Measurements from ENCODE around the gene BCDIN3D.
"Not testable (repeated sequence)": the region's sequence is repeated elsewhere in the genome, so short reads cannot be mapped to it uniquely, and the experiment has no call there.

BCDIN3D gene

GRCh38 chr12:49870501-49871262 is 27.8 kb upstream of the BCDIN3D start:
- Mint-ChIP-seq H3K27me3 (ENCODE audit: low read depth) (peaks cover 4% of the 10 kb centered on the region), H3K36me3 (ENCODE audit: low read depth) (no peaks in the 10 kb centered on the region), H3K4me1 (ENCODE audit: low read depth) (peaks cover 2% of the 10 kb centered on the region), H3K9me3 (no peaks in the 10 kb centered on the region), H3K27ac (no peak overlapping the region), H3K4me3 (no peak overlapping the region)

GRCh38 chr12:49869816-49870500 is 27.1 kb upstream of the BCDIN3D start:
- H3K27ac Mint-ChIP-seq, result no peak overlapping the region
- H3K9me3 Mint-ChIP-seq, result no peaks in the 10 kb centered on the region
- no peaks in the 10 kb centered on the region for H3K36me3 Mint-ChIP-seq (ENCODE audit: low read depth)
- peaks cover 2% of the 10 kb centered on the region for H3K4me1 Mint-ChIP-seq (ENCODE audit: low read depth)
- no peak overlapping the region for H3K4me3 Mint-ChIP-seq
- peaks cover 5% of the 10 kb centered on the region for H3K27me3 Mint-ChIP-seq (ENCODE audit: low read depth)

GRCh38 chr12:49868952-49869815 is 26.3 kb upstream of the BCDIN3D start:
- Mint-ChIP-seq H3K4me1 (ENCODE audit: low read depth) (peaks cover 2% of the 10 kb centered on the region), H3K27me3 (ENCODE audit: low read depth) (peaks cover 12% of the 10 kb centered on the region), H3K36me3 (ENCODE audit: low read depth) (no peaks in the 10 kb centered on the region), H3K4me3 (no peak overlapping the region), H3K27ac (no peak overlapping the region), H3K9me3 (no peaks in the 10 kb centered on the region)

GRCh38 chr12:49868449-49868848 is 25.5 kb upstream of the BCDIN3D start:
- H3K27me3 Mint-ChIP-seq (ENCODE audit: low read depth), result peaks cover 12% of the 10 kb centered on the region
- H3K36me3 Mint-ChIP-seq (ENCODE audit: low read depth), result no peaks in the 10 kb centered on the region
- peaks cover 2% of the 10 kb centered on the region for H3K4me1 Mint-ChIP-seq (ENCODE audit: low read depth)
- no peaks in the 10 kb centered on the region for H3K9me3 Mint-ChIP-seq
- H3K4me3 Mint-ChIP-seq, result no peak overlapping the region
- H3K27ac Mint-ChIP-seq, result no peak overlapping the region

- H3K27ac Mint-ChIP-seq, result no peak overlapping the region
- no peaks in the 10 kb centered on the region for H3K9me3 Mint-ChIP-seq
- H3K4me3 Mint-ChIP-seq, result no peak overlapping the region
- H3K27me3 Mint-ChIP-seq (ENCODE audit: low read depth), result peaks cover 12% of the 10 kb centered on the region
- H3K36me3 Mint-ChIP-seq (ENCODE audit: low read depth), result no peaks in the 10 kb centered on the region
- H3K4me1 Mint-ChIP-seq (ENCODE audit: low read depth), result peaks cover 2% of the 10 kb centered on the region
These were observed 24.9 kb upstream of the BCDIN3D start for GRCh38 chr12:49867570-49868341.

GRCh38 chr12:49866859-49867569 is 24.1 kb upstream of the BCDIN3D start:
- H3K27ac Mint-ChIP-seq, result no peak overlapping the region
- no peak overlapping the region for H3K4me3 Mint-ChIP-seq
- peaks cover 12% of the 10 kb centered on the region for H3K27me3 Mint-ChIP-seq (ENCODE audit: low read depth)
- H3K9me3 Mint-ChIP-seq, result no peaks in the 10 kb centered on the region
- H3K4me1 Mint-ChIP-seq (ENCODE audit: low read depth), result peaks cover 2% of the 10 kb centered on the region
- no peaks in the 10 kb centered on the region for H3K36me3 Mint-ChIP-seq (ENCODE audit: low read depth)

GRCh38 chr12:49865782-49866135 is 22.9 kb upstream of the BCDIN3D start:
- no peaks in the 10 kb centered on the region for H3K9me3 Mint-ChIP-seq
- no peak overlapping the region for H3K27ac Mint-ChIP-seq
- no peaks in the 10 kb centered on the region for H3K36me3 Mint-ChIP-seq (ENCODE audit: low read depth)
- no peak overlapping the region for H3K4me3 Mint-ChIP-seq
- peaks cover 2% of the 10 kb centered on the region for H3K4me1 Mint-ChIP-seq (ENCODE audit: low read depth)
- H3K27me3 Mint-ChIP-seq (ENCODE audit: low read depth), result peaks cover 12% of the 10 kb centered on the region

GRCh38 chr12:49865109-49865781 is 22.3 kb upstream of the BCDIN3D start:
- Mint-ChIP-seq H3K9me3 (no peaks in the 10 kb centered on the region), H3K4me1 (ENCODE audit: low read depth) (peaks cover 2% of the 10 kb centered on the region), H3K36me3 (ENCODE audit: low read depth) (no peaks in the 10 kb centered on the region), H3K27ac (no peak overlapping the region), H3K4me3 (no peak overlapping the region), H3K27me3 (ENCODE audit: low read depth) (peaks cover 12% of the 10 kb centered on the region)

GRCh38 chr12:49864798-49865090 is 21.8 kb upstream of the BCDIN3D start:
- Mint-ChIP-seq H3K9me3 (no peaks in the 10 kb centered on the region), H3K27me3 (ENCODE audit: low read depth) (peaks cover 12% of the 10 kb centered on the region), H3K4me3 (no peak overlapping the region), H3K27ac (no peak overlapping the region), H3K4me1 (ENCODE audit: low read depth) (peaks cover 2% of the 10 kb centered on the region), H3K36me3 (ENCODE audit: low read depth) (no peaks in the 10 kb centered on the region)

GRCh38 chr12:49863946-49864797 is 21.3 kb upstream of the BCDIN3D start:
- H3K4me3 Mint-ChIP-seq, result no peak overlapping the region
- H3K36me3 Mint-ChIP-seq (ENCODE audit: low read depth), result no peaks in the 10 kb centered on the region
- H3K4me1 Mint-ChIP-seq (ENCODE audit: low read depth), result peaks cover 2% of the 10 kb centered on the region
- peaks cover 12% of the 10 kb centered on the region for H3K27me3 Mint-ChIP-seq (ENCODE audit: low read depth)
- H3K9me3 Mint-ChIP-seq, result no peaks in the 10 kb centered on the region
- H3K27ac Mint-ChIP-seq, result no peak overlapping the region

GRCh38 chr12:49860921-49861320 is 18.0 kb upstream of the BCDIN3D start:
- not testable (repeated sequence) for H3K4me1 Mint-ChIP-seq (ENCODE audit: low read depth); H3K9me3 Mint-ChIP-seq; H3K36me3 Mint-ChIP-seq (ENCODE audit: low read depth); H3K27ac Mint-ChIP-seq; H3K4me3 Mint-ChIP-seq
- peaks cover 22% of the 10 kb centered on the region for H3K27me3 Mint-ChIP-seq (ENCODE audit: low read depth)

GRCh38 chr12:49855890-49856289 is 13.0 kb upstream of the BCDIN3D start:
- not testable (repeated sequence) for H3K27ac Mint-ChIP-seq; H3K9me3 Mint-ChIP-seq; H3K4me3 Mint-ChIP-seq; H3K36me3 Mint-ChIP-seq (ENCODE audit: low read depth); H3K4me1 Mint-ChIP-seq (ENCODE audit: low read depth)
- peaks cover 35% of the 10 kb centered on the region for H3K27me3 Mint-ChIP-seq (ENCODE audit: low read depth)

- H3K4me3 Mint-ChIP-seq, result no peak overlapping the region
- H3K4me1 Mint-ChIP-seq (ENCODE audit: low read depth), result peaks cover 4% of the 10 kb centered on the region
- no peaks in the 10 kb centered on the region for H3K36me3 Mint-ChIP-seq (ENCODE audit: low read depth)
- no peak overlapping the region for H3K27ac Mint-ChIP-seq
- peaks cover 38% of the 10 kb centered on the region for H3K27me3 Mint-ChIP-seq (ENCODE audit: low read depth)
- no peaks in the 10 kb centered on the region for H3K9me3 Mint-ChIP-seq
These were observed 12.1 kb upstream of the BCDIN3D start for GRCh38 chr12:49854976-49855375.

All from T-helper 1 cell treated with Interleukin-12 subunit alpha and Interleukin-12 subunit beta and Interleukin-4 antibody, amounts not matched to agents 30 μg/mL and 1 μg/mL, for 36 hours (primary cell).